Measurements from ENCODE around the gene CD2. TPM values are rescaled to one million over a fixed set of nuclear protein-coding genes. Genes with fewer than 3 reads are reported as not detected.

CD2 gene
- total RNA-seq, 1 donor from 2014 or later: 1.5 TPM

DNA sequence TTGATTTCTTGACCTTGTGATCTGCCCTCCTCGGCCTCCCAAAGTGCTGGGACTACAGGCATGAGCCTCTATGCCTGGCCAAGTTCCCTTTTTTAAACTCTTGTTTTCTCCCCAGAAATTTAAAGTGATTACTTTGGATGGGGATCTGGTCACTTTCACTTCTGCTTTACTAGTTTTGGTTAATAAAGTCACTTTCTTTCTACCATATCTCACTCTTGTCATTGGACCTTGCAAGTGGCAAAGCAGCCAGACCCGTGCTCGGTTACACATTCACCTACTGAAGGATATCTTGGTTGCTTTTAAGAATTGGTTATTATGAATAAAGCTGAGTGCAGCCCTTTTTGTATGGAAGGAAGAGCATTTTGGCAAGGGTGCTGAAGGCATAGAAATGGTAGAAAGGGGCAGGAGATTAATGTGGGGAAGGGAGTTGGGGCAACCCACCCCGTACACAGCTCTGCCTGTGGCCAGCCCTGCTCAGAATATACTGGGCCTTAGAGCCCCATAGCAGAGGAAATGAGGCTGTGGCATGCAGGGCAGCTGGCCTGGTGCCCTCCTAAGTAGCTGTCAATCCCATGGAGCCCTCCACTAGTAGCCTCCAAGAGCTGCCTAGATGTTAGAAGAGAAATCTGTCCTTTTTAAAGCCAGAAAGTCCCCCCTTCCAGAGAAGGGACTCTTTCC, 40.7 kb downstream of the CD2 start:
- H3K27ac Mint-ChIP-seq: no peak overlapping the region
- no peaks in the 10 kb centered on the region for H3K4me1 ChIP-seq

GRCh38 chr1:116795482-116795829, 41.2 kb downstream of the CD2 start:
- Mint-ChIP-seq H3K27me3 (ENCODE audit: insufficient read depth, low read depth) (peaks cover 3% of the 10 kb centered on the region), H3K4me3 (no peak overlapping the region), H3K9me3 (no peaks in the 10 kb centered on the region), H3K36me3 (no peaks in the 10 kb centered on the region), H3K4me1 (no peaks in the 10 kb centered on the region), H3K27ac (no peak overlapping the region)
- Histone ChIP-seq H3K27me3 (no peaks in the 10 kb centered on the region), H3K9me3 (ENCODE audit: low read depth) (no peaks in the 10 kb centered on the region), H2AFZ (replicated peaks) (no peak overlapping the region), H4K20me1 (ENCODE audit: low read depth) (no peaks in the 10 kb centered on the region), H3K4me3 (no peak overlapping the region), H3F3A (ENCODE audit: low read depth) (no peaks in the 10 kb centered on the region), H3K9ac (no peak overlapping the region), H3K4me1 (no peaks in the 10 kb centered on the region), H3K36me3 (no peaks in the 10 kb centered on the region), H3K27ac (no peak overlapping the region), H3K4me2 (no peak overlapping the region), H3K79me2 (ENCODE audit: low read depth) (no peaks in the 10 kb centered on the region)
- DNase-seq (ENCODE audit: low spot score): no peak
- TF ChIP-seq CTCF (IDR thresholded peaks at IDR 0.05): no peak
- no peak for TF ChIP-seq EZH2 (IDR thresholded peaks at IDR 0.05)
- no peak for TF ChIP-seq EZH2phosphoT487 (IDR thresholded peaks at IDR 0.05)

More for the DNA sequence above, 40.7 kb downstream of the CD2 start:
- Histone ChIP-seq H2AFZ (replicated peaks) (no peak overlapping the region), H3F3A (ENCODE audit: low read depth) (no peaks in the 10 kb centered on the region), H3K27ac (no peak overlapping the region), H3K9me3 (ENCODE audit: low read depth) (no peaks in the 10 kb centered on the region), H3K4me3 (no peak overlapping the region), H3K36me3 (no peaks in the 10 kb centered on the region), H3K9ac (no peak overlapping the region), H4K20me1 (ENCODE audit: low read depth) (no peaks in the 10 kb centered on the region), H3K27me3 (no peaks in the 10 kb centered on the region), H3K79me2 (ENCODE audit: low read depth) (no peaks in the 10 kb centered on the region), H3K4me2 (no peak overlapping the region)
- Mint-ChIP-seq H3K36me3 (no peaks in the 10 kb centered on the region), H3K4me3 (no peak overlapping the region), H3K9me3 (no peaks in the 10 kb centered on the region), H3K4me1 (no peaks in the 10 kb centered on the region), H3K27me3 (ENCODE audit: insufficient read depth, low read depth) (peaks cover 3% of the 10 kb centered on the region)
- TF ChIP-seq CTCF (IDR thresholded peaks at IDR 0.05): no peak
- TF ChIP-seq EZH2 (IDR thresholded peaks at IDR 0.05): no peak
- TF ChIP-seq EZH2phosphoT487 (IDR thresholded peaks at IDR 0.05): no peak
- DNase-seq (ENCODE audit: low spot score): no peak

GRCh38 chr1:116804736-116805135, 50.5 kb downstream of the CD2 start:
- no peaks in the 10 kb centered on the region for H4K20me1 ChIP-seq (ENCODE audit: low read depth)
- DNase-seq (ENCODE audit: low spot score): no peak
- no peak overlapping the region for H3K4me3 ChIP-seq
- no peaks in the 10 kb centered on the region for H3K79me2 ChIP-seq (ENCODE audit: low read depth)
- Mint-ChIP-seq H3K36me3 (no peaks in the 10 kb centered on the region), H3K4me1 (peaks cover 14% of the 10 kb centered on the region), H3K27me3 (ENCODE audit: insufficient read depth, low read depth) (peaks cover 7% of the 10 kb centered on the region), H3K4me3 (no peak overlapping the region), H3K27ac (no peak overlapping the region), H3K9me3 (no peaks in the 10 kb centered on the region)
- no peaks in the 10 kb centered on the region for H3K9me3 ChIP-seq (ENCODE audit: low read depth)
- no peak overlapping the region for H3K4me2 ChIP-seq
- H3K4me1 ChIP-seq: no peaks in the 10 kb centered on the region
- H3K27ac ChIP-seq: no peak overlapping the region
- no peak overlapping the region for H2AFZ ChIP-seq (replicated peaks)
- H3K27me3 ChIP-seq: no peaks in the 10 kb centered on the region
- H3K36me3 ChIP-seq: no peaks in the 10 kb centered on the region
- no peaks in the 10 kb centered on the region for H3F3A ChIP-seq (ENCODE audit: low read depth)
- TF ChIP-seq EZH2 (IDR thresholded peaks at IDR 0.05) (no peak), EZH2phosphoT487 (IDR thresholded peaks at IDR 0.05) (no peak), CTCF (IDR thresholded peaks at IDR 0.05) (no peak)
- H3K9ac ChIP-seq: no peak overlapping the region
